Activated CD4-positive, alpha-beta T cell treated with anti-CD3 and anti-CD28 coated beads, Interleukin-2, amount 10 ng/mL, durations not matched to agents 24 days and 14 days (primary cell): Measurements from ENCODE around the gene LDAH. TPM values are rescaled to one million over a fixed set of nuclear protein-coding genes. Genes with fewer than 3 reads are reported as not detected.
A peak's percentile ranks its signal among the peaks of the same experiment; 100 is the strongest.

Experiments used
- DNase-seq: peaks from one replicate; pipeline ENCODE4 v3.0.0; 2022
- H3K27ac Mint-ChIP-seq: one replicate; pipeline ENCODE4 v1.8.0; 2022; ENCODE audit warnings: mild to moderate bottlenecking, mixed read lengths
- H3K27me3 Mint-ChIP-seq: one replicate; pipeline ENCODE4 v1.8.0; 2022; ENCODE audit warnings: mixed read lengths
- H3K36me3 Mint-ChIP-seq: one replicate; pipeline ENCODE4 v1.8.0; 2022; ENCODE audit warnings: low read depth, mild to moderate bottlenecking, mixed read lengths
- H3K4me1 Mint-ChIP-seq: one replicate; pipeline ENCODE4 v1.8.0; 2021; ENCODE audit warnings: mixed read lengths
- H3K4me3 Mint-ChIP-seq: one replicate; pipeline ENCODE4 v1.8.0; 2022; ENCODE audit warnings: mild to moderate bottlenecking, moderate library complexity, mixed read lengths
- H3K9me3 Mint-ChIP-seq: one replicate; pipeline ENCODE4 v1.8.0; 2021; ENCODE audit warnings: mixed read lengths
- intact Hi-C: fragments of 100-400 bp; cut with micrococcal nuclease; formaldehyde crosslinking; loops from one replicate; pipeline ENCODE4 v1.15.1; 2023
- total RNA-seq: library from RNA; stranded (reverse); gene quantifications from 2 replicates; pipeline ENCODE4 v1.2.3, GENCODE V29; 2022

Gene LDAH
- total RNA-seq, 1 donor from 2014 or later: 31.6 TPM

DNA sequence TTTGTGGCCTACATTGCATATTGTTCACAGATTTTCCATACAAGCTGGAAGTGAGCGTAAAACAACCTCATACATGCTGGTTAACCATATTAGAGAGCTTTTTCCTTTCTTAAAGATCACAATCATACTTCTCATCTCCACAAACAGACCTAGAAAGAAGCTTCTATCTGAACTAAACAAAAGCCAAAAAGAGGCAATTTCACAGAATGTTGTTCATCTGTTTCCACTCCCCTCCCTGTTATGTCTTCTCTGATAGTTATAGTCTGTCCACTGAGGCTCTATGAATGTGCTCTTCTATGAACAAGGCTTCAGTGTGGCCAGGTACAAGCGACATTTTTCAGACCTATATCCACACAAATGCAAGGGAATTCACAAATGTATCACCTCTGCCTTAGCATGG is 63.4 kb downstream of the LDAH start:
- no peaks in the 10 kb centered on the region for H3K27me3 Mint-ChIP-seq
- intact Hi-C loops: loop anchor here (10.0 kb wide), 1 partner anchor 95 kb away; the partner anchor contains the start of gene GDF7
- peaks cover 9% of the 10 kb centered on the region for H3K4me1 Mint-ChIP-seq
- no peak overlapping the region for H3K4me3 Mint-ChIP-seq
- peak overlapping the region; percentile 34 for H3K27ac Mint-ChIP-seq
- H3K9me3 Mint-ChIP-seq: no peaks in the 10 kb centered on the region
- H3K36me3 Mint-ChIP-seq: peaks cover 15% of the 10 kb centered on the region
- DNase-seq: no peak

- H3K9me3 Mint-ChIP-seq: no peaks in the 10 kb centered on the region
- peaks cover 15% of the 10 kb centered on the region for H3K36me3 Mint-ChIP-seq
- H3K4me1 Mint-ChIP-seq: peaks cover 8% of the 10 kb centered on the region
- intact Hi-C loops: loop anchor here (10.0 kb wide), 1 partner anchor 94 kb away; the partner anchor contains the start of gene GDF7
- H3K4me3 Mint-ChIP-seq: no peak overlapping the region
- H3K27me3 Mint-ChIP-seq: no peaks in the 10 kb centered on the region
- no peak for DNase-seq
- peak overlapping the region; percentile 34 for H3K27ac Mint-ChIP-seq
These were observed 63.9 kb downstream of the LDAH start for GRCh38 chr2:20758997-20759396.

DNA sequence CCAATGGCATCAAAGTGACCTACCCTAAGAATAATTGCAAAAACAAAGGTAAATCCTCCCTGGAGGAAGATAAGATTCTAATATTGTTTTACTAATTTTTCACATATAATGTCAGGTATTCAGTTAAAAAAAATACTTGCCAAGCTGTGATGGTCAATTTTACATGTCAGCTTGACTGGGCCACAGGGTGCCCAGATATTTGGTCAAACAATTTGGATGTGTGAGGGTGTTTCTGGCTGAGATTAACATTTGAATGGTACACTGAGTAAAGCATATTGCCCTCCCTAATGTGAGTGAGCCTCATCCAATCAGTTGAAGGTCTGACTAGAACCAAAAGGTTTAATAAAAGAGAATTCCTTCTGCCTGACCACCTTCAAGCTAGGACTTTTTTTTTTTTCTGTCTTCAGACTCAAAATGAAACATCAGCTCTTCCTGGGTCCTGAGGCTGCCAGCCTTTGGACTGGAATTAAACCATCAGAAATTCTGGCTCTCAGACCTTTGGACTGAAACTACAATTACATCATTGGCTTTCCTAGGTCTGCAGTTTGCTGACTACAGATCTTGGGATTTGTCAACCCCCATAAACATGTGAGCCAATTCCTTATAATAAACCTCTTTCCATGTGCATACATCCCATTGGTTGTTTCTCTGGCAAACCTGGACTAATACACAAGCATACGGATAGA is 65.4 kb downstream of the LDAH start:
- intact Hi-C loops: loop anchor here (10.0 kb wide), 1 partner anchor 93 kb away; the partner anchor contains the start of gene GDF7
- Mint-ChIP-seq H3K4me1 (peaks cover 8% of the 10 kb centered on the region), H3K27ac (no peak overlapping the region), H3K4me3 (no peak overlapping the region), H3K36me3 (peaks cover 22% of the 10 kb centered on the region), H3K27me3 (no peaks in the 10 kb centered on the region), H3K9me3 (no peaks in the 10 kb centered on the region)
- no peak for DNase-seq

GRCh38 chr2:20755132-20755800 is 67.6 kb downstream of the LDAH start:
- Mint-ChIP-seq H3K36me3 (peaks cover 20% of the 10 kb centered on the region), H3K27ac (no peak overlapping the region), H3K4me1 (peaks cover 8% of the 10 kb centered on the region), H3K27me3 (no peaks in the 10 kb centered on the region), H3K9me3 (peaks cover 3% of the 10 kb centered on the region), H3K4me3 (no peak overlapping the region)
- intact Hi-C loops: loop anchor here (10.0 kb wide), 1 partner anchor 90 kb away; the partner anchor contains the start of gene GDF7
- no peak for DNase-seq

- no peaks in the 10 kb centered on the region for H3K4me1 Mint-ChIP-seq
- H3K27ac Mint-ChIP-seq: no peak overlapping the region
- H3K4me3 Mint-ChIP-seq: no peak overlapping the region
- DNase-seq: no peak
- H3K9me3 Mint-ChIP-seq: peaks cover 3% of the 10 kb centered on the region
- peaks cover 20% of the 10 kb centered on the region for H3K36me3 Mint-ChIP-seq
- no peaks in the 10 kb centered on the region for H3K27me3 Mint-ChIP-seq
- intact Hi-C loops: loop anchor here (10.0 kb wide), 1 partner anchor 87 kb away; the partner anchor contains the start of gene GDF7
These were observed 70.6 kb downstream of the LDAH start for GRCh38 chr2:20752293-20752692.

DNA sequence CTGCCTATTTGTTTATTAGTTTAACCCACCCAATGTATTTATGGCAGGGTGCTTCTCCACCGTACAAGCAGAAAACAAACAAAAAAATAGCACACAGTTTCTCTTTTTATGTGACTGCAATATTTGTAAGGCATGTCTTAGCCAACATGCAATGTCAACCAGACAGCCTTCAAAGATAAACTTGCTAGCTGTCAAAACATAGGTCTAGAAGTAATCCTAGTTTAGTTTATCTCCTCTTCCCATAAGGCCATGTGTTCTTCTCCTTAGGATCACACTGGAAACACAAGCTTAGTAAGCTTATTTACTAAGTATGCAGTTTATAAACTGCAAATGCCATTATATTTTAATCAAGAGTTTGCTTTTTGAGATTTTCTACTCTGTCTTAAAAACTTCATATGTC is 75.6 kb downstream of the LDAH start:
- peaks cover 3% of the 10 kb centered on the region for H3K9me3 Mint-ChIP-seq
- peaks cover 13% of the 10 kb centered on the region for H3K36me3 Mint-ChIP-seq
- no peak for DNase-seq
- H3K27me3 Mint-ChIP-seq: no peaks in the 10 kb centered on the region
- H3K4me3 Mint-ChIP-seq: no peak overlapping the region
- H3K27ac Mint-ChIP-seq: no peak overlapping the region
- H3K4me1 Mint-ChIP-seq: no peaks in the 10 kb centered on the region
- intact Hi-C loops: no loop called here

DNA sequence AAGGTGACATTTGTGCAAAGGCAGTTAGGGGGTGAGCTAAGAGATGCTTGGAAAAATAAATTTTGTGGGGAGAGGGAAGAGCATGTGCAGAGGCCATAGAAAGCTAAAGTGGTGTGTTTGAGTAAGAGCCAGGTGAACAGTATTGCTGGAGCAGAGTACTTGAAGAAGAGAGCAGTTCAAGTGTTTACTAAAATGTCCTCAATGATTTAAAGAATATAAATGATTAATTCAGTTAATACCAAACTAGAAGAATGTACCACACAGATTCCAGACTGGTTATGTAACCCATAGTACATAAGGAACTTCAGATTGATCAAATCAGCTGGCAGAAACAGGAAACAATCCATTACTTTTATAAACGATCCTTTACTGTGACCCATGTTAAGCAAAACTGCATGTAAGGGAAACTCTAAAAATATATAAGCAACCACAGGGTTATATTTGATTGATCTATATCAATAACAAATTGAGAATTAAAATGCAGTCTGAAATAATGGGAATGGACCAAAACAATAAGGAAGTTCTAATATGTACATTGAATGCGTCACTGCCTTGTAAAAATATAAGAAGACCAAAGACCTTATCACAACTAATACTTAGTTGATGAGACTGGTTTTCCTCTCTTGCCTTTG is 76.9 kb downstream of the LDAH start:
- DNase-seq: no peak
- H3K27ac Mint-ChIP-seq: no peak overlapping the region
- no peaks in the 10 kb centered on the region for H3K4me1 Mint-ChIP-seq
- no peaks in the 10 kb centered on the region for H3K27me3 Mint-ChIP-seq
- H3K9me3 Mint-ChIP-seq: peaks cover 3% of the 10 kb centered on the region
- intact Hi-C loops: no loop called here
- no peak overlapping the region for H3K4me3 Mint-ChIP-seq
- peaks cover 9% of the 10 kb centered on the region for H3K36me3 Mint-ChIP-seq

- Mint-ChIP-seq H3K27me3 (no peaks in the 10 kb centered on the region), H3K4me3 (no peak overlapping the region), H3K36me3 (peaks cover 6% of the 10 kb centered on the region), H3K9me3 (no peaks in the 10 kb centered on the region), H3K4me1 (no peaks in the 10 kb centered on the region), H3K27ac (no peak overlapping the region)
- no peak for DNase-seq
- intact Hi-C loops: no loop called here
These were observed 78.2 kb downstream of the LDAH start for GRCh38 chr2:20744366-20745335.

DNA sequence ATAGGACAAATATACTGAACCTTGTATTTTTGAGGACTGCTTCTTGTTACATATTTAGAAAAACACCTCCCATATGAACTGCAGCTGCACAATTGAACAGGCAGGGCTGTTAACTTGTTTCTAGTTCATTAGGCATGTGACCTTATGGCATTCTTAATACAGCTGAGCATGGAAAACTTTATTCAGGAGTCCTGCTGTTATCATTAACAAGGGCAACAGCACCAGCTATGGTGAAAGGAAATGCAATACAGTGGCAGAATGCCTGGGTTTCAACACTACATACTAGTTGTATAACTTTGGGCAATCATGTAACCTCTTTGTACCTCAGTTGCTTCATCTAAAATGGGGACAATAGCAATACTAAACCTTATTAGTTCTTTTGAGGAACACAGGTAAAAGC is 84.1 kb downstream of the LDAH start:
- Mint-ChIP-seq H3K27me3 (no peaks in the 10 kb centered on the region), H3K9me3 (peaks cover 6% of the 10 kb centered on the region), H3K4me1 (peaks cover 13% of the 10 kb centered on the region), H3K36me3 (peaks cover 24% of the 10 kb centered on the region), H3K4me3 (no peak overlapping the region), H3K27ac (no peak overlapping the region)
- intact Hi-C loops: no loop called here
- DNase-seq: no peak

- Mint-ChIP-seq H3K4me3 (no peak overlapping the region), H3K9me3 (peaks cover 6% of the 10 kb centered on the region), H3K36me3 (peaks cover 22% of the 10 kb centered on the region), H3K4me1 (peaks cover 13% of the 10 kb centered on the region), H3K27me3 (no peaks in the 10 kb centered on the region), H3K27ac (no peak overlapping the region)
- DNase-seq: no peak
- intact Hi-C loops: no loop called here
These were observed 85.4 kb downstream of the LDAH start for GRCh38 chr2:20737505-20737904.

DNA sequence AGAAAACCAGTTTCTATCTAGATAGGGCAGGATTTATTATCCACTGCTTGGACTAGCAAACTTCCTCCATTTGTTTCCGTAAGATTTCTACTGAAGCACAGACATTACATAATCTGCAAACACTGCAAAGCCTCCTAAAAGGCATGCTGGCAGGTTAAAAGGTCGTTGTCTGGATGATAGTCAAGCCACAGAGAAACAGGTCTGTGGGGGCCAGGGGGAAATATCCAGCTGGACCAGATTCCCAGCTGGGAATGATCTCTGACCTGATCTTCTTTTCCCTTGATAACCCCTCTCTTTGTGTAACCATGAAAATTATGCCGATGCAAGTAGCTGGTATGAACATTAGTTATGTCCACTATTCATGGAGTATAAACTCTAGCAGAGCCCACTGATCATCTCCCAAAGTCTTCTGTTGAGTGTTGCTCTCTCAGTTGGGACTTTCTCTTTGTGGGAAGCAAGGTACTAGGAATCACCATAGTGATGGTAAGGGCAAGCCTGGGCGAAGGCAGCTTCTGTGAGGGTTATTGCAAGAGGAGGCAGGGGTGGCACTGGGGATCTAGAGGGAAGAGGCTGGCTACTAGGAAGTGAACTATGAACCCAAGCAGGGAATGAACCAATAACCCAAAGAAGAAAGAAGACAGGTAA is 94.7 kb downstream of the LDAH start:
- Mint-ChIP-seq H3K36me3 (peaks cover 10% of the 10 kb centered on the region), H3K9me3 (no peaks in the 10 kb centered on the region), H3K4me1 (peaks cover 2% of the 10 kb centered on the region), H3K4me3 (no peak overlapping the region), H3K27ac (no peak overlapping the region), H3K27me3 (no peaks in the 10 kb centered on the region)
- intact Hi-C loops: no loop called here
- no peak for DNase-seq

- intact Hi-C loops: no loop called here
- H3K27ac Mint-ChIP-seq: no peak overlapping the region
- peaks cover 11% of the 10 kb centered on the region for H3K36me3 Mint-ChIP-seq
- no peaks in the 10 kb centered on the region for H3K9me3 Mint-ChIP-seq
- H3K4me3 Mint-ChIP-seq: no peak overlapping the region
- DNase-seq: no peak
- peaks cover 2% of the 10 kb centered on the region for H3K4me1 Mint-ChIP-seq
- no peaks in the 10 kb centered on the region for H3K27me3 Mint-ChIP-seq
These were observed 96.0 kb downstream of the LDAH start for GRCh38 chr2:20726913-20727312.

DNA sequence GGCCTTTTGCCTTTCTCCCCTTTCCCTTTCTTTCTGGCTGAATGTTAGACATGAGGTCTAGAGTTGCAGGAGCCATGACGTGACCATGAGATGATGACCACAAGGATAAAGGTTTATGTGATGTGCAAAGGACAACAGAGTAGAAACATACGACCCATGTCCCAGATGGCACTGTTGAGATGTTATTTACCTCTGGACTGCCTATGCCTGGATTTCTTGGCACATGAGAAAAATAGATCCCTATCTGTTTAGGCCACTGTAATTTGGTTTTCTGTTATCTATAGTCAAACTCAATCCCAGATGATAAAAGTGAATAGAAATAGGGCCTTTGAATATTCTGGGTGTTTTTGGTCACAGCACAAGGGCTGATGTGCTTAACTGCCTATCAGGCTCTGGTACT is 97.1 kb downstream of the LDAH start:
- Mint-ChIP-seq H3K9me3 (no peaks in the 10 kb centered on the region), H3K4me1 (peaks cover 2% of the 10 kb centered on the region), H3K4me3 (no peak overlapping the region), H3K36me3 (peaks cover 11% of the 10 kb centered on the region), H3K27ac (no peak overlapping the region), H3K27me3 (no peaks in the 10 kb centered on the region)
- intact Hi-C loops: no loop called here
- DNase-seq: no peak
